ENCODE data around the gene ITPR2. TPM values are rescaled to one million over a fixed set of nuclear protein-coding genes. Genes with fewer than 3 reads are reported as not detected.

ITPR2 gene
- total and polyA plus RNA-seq, 2 of the 8 experiments (the other 6 are each of a cell fraction or from before 2014, with no cell fraction given) = 4.1 to 48.3 TPM

DNA sequence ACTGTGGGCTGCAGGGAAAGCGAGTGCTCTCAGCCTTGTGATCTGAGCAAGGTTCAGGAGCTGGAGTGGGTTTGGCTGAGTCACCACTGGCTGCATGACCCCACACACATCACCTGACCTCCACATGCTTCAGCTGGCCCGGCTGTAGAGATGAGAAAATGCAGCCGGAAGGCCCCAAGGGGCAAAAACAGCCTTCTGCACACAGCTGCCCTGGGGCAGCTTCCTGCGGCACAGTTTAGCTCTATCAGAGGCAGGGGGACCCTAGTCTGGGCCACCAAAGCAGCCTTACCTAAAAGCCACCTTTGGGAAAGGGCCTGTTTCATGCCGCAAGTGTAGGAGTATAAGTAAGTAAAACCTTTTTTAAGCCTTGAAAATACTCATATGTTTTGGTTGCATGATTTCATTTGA lies 514.3 kb downstream of the ITPR2 start:
- H3K4me1 ChIP-seq (replicated peaks in 1 of 4; ENCODE audit: control insufficient read depth in 3 of 4, insufficient read depth in 4 of 4, low read length in 3 of 4) = no peaks in the 10 kb centered on the region; a peak in 1 of 7 replicates
- no peak overlapping the region for H3K4ac ChIP-seq (replicated peaks; ENCODE audit: insufficient read length, low read depth, low read length)
- H3K27me3 ChIP-seq (replicated peaks in 1 of 4; ENCODE audit: control insufficient read depth in 3 of 4, extremely low read depth in 1 of 4, insufficient read depth in 3 of 4, low read length in 3 of 4) = no peaks in the 10 kb centered on the region
- H3K4me3 ChIP-seq (ENCODE audit: extremely low read depth in 1 of 4, insufficient read depth in 2 of 4, low read depth in 3 of 4, low read length in 4 of 4) = no peak overlapping the region
- no peak overlapping the region for H2BK20ac ChIP-seq (ENCODE audit: low read length)
- no peaks in the 10 kb centered on the region for H3K36me3 ChIP-seq (ENCODE audit: control insufficient read depth in 2 of 4, insufficient read depth in 4 of 4, low read length in 3 of 4)
- no peaks in the 10 kb centered on the region for H3K9me3 ChIP-seq (ENCODE audit: insufficient read depth in 2 of 2, low read depth in 1 of 2, low read length in 1 of 2)
- FAIRE-seq (no peak), DNase-seq (ENCODE audit: low read depth in 1 of 2, low spot score in 2 of 2) (peak in 1 of 2 experiments; percentile 2)
- no peak overlapping the region for H3K23ac ChIP-seq (ENCODE audit: insufficient read length)
- no peak overlapping the region for H3K27ac ChIP-seq (ENCODE audit: low read depth, low read length)
- no peak overlapping the region for H2BK12ac ChIP-seq (ENCODE audit: low read depth, low read length)
- CTCF ChIA-PET (ENCODE audit: partially characterized antibody) = no interaction called here
- H2BK5ac ChIP-seq (ENCODE audit: low read depth, low read length) = no peak overlapping the region
- no peaks in the 10 kb centered on the region for H3K79me2 ChIP-seq (ENCODE audit: control insufficient read depth in 1 of 2, insufficient read depth in 2 of 2, low read length in 2 of 2)
- H2BK15ac ChIP-seq (ENCODE audit: low read length) = no peak overlapping the region
- no peak overlapping the region for H3K56ac ChIP-seq (replicated peaks; ENCODE audit: insufficient read length, low read depth, low read length)
- H3K18ac ChIP-seq (ENCODE audit: extremely low read depth, low read length) = no peak overlapping the region
- H3K9ac ChIP-seq (replicated peaks in 1 of 4; ENCODE audit: extremely low read depth in 1 of 4, low read depth in 3 of 4, low read length in 3 of 4) = no peak overlapping the region
- no peak overlapping the region for H2AK5ac ChIP-seq (ENCODE audit: low read depth, low read length)
- no peak overlapping the region for H4K5ac ChIP-seq (ENCODE audit: insufficient read length, low read depth, low read length)
- H4K20me1 ChIP-seq (replicated peaks in 1 of 2; ENCODE audit: control insufficient read depth in 1 of 2, insufficient read depth in 2 of 2, low read length in 2 of 2) = no peaks in the 10 kb centered on the region
- H3K79me1 ChIP-seq (ENCODE audit: low read depth, low read length) = no peaks in the 10 kb centered on the region
- H4K8ac ChIP-seq (ENCODE audit: extremely low read depth, insufficient read depth, low read length) = peak overlapping the region; percentile 71; the same call in 1 of the 2 replicates
- no peak overlapping the region for H3K14ac ChIP-seq (ENCODE audit: insufficient read length)
- H2BK120ac ChIP-seq (replicated peaks; ENCODE audit: low read depth, low read length) = no peak overlapping the region
- WGBS, 2 experiments (ENCODE audit: extremely low coverage in 1 of 2, insufficient coverage in 1 of 2, insufficient read length in 1 of 2, insufficient replicate concordance in 2 of 2, low coverage in 1 of 2, low lambda C conversion rate in 2 of 2, missing lambda C conversion rate in 1 of 2) = 90% methylated on average over 5 of the region's 5 CpGs; no CpG with 5 or more reads in 1 of the 2 experiments
- H2AFZ ChIP-seq (ENCODE audit: low read length) = no peak overlapping the region
- no peaks in the 10 kb centered on the region for H3K23me2 ChIP-seq (ENCODE audit: low read depth, low read length)
- POLR2A ChIA-PET (ENCODE audit: partially characterized antibody) = no interaction called here
- H4K91ac ChIP-seq (replicated peaks; ENCODE audit: insufficient read length, low read length) = no peak overlapping the region
- TF ChIP-seq RXRA (IDR thresholded peaks at IDR 0.05; ENCODE audit: insufficient read depth, low read depth, low read length) = no peak
- TF ChIP-seq CHD1 (IDR thresholded peaks at IDR 0.05; ENCODE audit: low read depth, low read length) = no peak
- TF ChIP-seq, protein P1, sequence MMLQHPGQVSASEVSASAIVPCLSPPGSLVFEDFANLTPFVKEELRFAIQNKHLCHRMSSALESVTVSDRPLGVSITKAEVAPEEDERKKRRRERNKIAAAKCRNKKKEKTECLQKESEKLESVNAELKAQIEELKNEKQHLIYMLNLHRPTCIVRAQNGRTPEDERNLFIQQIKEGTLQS (IDR thresholded peaks at IDR 0.05; ENCODE audit: insufficient read depth, low read depth, low read length) = no peak
- TF ChIP-seq EP300 (IDR thresholded peaks at IDR 0.05; ENCODE audit: borderline replicate concordance in 1 of 2, low read depth in 2 of 2, low read length in 2 of 2) = no peak
- no peak for TF ChIP-seq CTCF (IDR thresholded peaks at IDR 0.05; ENCODE audit: control extremely low read depth in 1 of 3, insufficient read depth in 1 of 3, low read depth in 1 of 3, low read length in 3 of 3)
- no peak for TF ChIP-seq POLR2A (IDR thresholded peaks at IDR 0.05; ENCODE audit: control extremely low read depth in 1 of 2, low read depth in 2 of 2, low read length in 2 of 2)
- TF ChIP-seq RFX5 (IDR thresholded peaks at IDR 0.05; ENCODE audit: borderline replicate concordance, low read depth, low read length) = no peak
- no peak for TF ChIP-seq NRF1 (IDR thresholded peaks at IDR 0.05; ENCODE audit: low read depth, low read length)
- TF ChIP-seq FOSL1 (IDR thresholded peaks at IDR 0.05; ENCODE audit: insufficient read depth, low read depth, low read length) = no peak
- no peak for TF ChIP-seq HDAC2 (IDR thresholded peaks at IDR 0.05; ENCODE audit: borderline replicate concordance in 1 of 2, low read depth in 2 of 2, low read length in 2 of 2)
- no peak overlapping the region for H3K4me2 ChIP-seq (ENCODE audit: insufficient read depth in 1 of 2, low read depth in 2 of 2, low read length in 2 of 2)
